GM13976 (cell line): ENCODE results near the gene FAM167B.
"Not testable (repeated sequence)": the region's sequence is repeated elsewhere in the genome, so short reads cannot be mapped to it uniquely, and the experiment has no call there.

Experiments
- DNase-seq: peaks from one replicate; pipeline ENCODE4 v3.0.0; 2012; ENCODE audit warnings: low spot score
- in situ Hi-C: fragments of 300-500 bp; cut with MboI; formaldehyde crosslinking; loops from one replicate; pipeline ENCODE4 v1.12.0; 2022; ENCODE audit warnings: low sequenced_read_pairs, mixed read lengths, inconsistent platforms; ENCODE audit not compliant: unreplicated experiment
- TF ChIP-seq, protein P1 (sequence below): IDR thresholded peaks from 2 replicates; pipeline ENCODE4 v1.5.1; 2012; ENCODE audit warnings: borderline replicate concordance, mild to moderate bottlenecking; ENCODE audit not compliant: insufficient read depth; ENCODE audit errors: extremely low read depth, missing control alignments, control extremely low read depth

The FAM167B gene

DNA sequence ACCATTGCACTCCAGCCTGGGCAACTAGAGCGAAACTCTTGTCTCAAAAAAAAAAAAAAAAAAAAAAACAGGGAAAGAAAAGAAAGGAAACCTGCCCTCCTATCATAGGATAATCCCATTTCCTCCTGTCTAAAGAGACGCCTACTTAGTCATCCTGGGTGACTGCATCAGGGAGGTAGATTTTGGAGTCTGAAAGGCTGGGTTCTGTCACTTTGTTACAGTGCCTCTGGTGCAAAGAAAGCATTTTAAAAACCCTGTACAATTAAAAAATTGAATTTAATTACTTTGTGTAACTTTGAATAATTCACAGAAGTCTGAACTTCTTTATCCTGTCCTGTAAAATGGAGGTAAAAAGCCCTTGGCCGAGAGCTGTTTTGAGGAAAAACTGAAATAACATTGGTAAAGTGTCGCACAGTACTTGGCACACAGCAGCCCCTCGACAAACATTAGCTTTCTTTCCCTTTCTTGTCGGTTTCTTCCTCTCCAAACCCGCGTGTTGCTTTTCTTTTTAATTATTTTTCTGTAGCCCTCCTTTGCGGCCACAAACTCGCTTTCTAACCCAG, 44.2 kb downstream of the FAM167B start:
- TF ChIP-seq, protein P1, sequence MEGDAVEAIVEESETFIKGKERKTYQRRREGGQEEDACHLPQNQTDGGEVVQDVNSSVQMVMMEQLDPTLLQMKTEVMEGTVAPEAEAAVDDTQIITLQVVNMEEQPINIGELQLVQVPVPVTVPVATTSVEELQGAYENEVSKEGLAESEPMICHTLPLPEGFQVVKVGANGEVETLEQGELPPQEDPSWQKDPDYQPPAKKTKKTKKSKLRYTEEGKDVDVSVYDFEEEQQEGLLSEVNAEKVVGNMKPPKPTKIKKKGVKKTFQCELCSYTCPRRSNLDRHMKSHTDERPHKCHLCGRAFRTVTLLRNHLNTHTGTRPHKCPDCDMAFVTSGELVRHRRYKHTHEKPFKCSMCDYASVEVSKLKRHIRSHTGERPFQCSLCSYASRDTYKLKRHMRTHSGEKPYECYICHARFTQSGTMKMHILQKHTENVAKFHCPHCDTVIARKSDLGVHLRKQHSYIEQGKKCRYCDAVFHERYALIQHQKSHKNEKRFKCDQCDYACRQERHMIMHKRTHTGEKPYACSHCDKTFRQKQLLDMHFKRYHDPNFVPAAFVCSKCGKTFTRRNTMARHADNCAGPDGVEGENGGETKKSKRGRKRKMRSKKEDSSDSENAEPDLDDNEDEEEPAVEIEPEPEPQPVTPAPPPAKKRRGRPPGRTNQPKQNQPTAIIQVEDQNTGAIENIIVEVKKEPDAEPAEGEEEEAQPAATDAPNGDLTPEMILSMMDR: no peak
- in situ Hi-C loops: no loop called here
- no peak for DNase-seq

DNA sequence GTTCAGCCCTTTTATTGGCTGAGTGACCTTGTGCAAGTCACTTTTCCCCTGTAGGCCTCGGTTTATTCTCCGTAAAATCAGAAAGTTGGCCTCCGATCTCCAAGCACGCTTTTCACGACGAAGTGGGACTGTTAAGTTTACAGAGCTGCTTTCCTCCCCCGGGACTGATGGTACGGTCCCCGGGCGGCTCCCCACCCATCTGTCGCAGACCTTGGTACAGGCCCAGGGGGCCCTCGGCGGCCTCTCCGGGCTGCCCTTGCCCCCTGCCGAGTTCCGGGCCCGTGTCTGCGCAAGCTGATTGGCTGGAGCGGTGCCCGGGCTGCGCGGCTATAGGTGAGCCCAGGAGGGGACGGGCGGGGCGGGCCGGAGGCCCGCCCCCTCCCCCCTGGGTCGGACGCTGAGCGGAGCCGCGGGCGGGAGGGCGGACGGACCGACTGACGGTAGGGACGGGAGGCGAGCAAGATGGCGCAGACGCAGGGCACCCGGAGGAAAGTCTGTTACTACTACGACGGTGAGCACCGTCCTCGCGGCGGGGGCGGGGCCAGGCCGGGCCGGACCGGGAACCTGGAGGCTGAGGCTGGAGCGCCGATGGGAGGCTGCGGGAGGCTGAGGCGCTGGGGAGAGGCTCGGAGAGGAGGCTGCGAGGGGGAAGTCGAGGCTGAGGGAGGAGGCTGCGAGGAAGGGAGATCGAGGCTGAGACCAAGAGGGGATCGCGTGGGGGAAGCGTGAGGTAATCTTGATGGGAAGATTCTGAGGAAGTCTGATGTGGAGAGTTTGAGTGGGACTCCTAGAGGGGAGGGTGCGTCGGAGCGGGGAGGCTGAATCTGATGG, 44.9 kb downstream of the FAM167B start, which contains the start of gene HDAC1:
Gene HDAC1, plus strand, starts transcription at position 376 of the 831 bp plus-strand sequence. Its CDS starts 87 bp downstream, at position 463.
- peak; percentile 99 for DNase-seq
- in situ Hi-C loops: no loop called here
- TF ChIP-seq, protein P1: no peak

DNA sequence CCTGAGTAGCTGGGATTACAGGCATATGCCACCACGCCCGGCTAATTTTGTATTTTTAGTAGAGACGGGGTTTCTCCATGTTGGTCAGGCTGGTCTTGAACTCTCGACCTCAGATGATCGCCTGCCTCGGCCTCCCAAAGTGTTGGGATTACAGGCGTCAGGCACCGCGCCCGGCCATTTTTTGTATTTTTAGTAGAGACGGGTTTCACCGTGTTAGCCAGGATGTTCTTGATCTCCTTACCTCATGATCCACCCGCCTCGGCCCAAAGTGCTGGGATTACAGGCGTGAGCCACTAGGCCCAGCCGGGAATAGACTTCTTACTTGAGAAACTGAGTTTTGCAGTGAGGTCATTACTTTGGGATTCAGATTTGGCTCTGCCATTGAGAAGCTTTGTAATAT, 51.2 kb downstream of the FAM167B start:
- in situ Hi-C loops: not testable (repeated sequence)

More for the DNA sequence above, 51.2 kb downstream of the FAM167B start:
- DNase-seq: not testable (repeated sequence)
